Prostate gland (tissue), 2 donors: ENCODE results near the gene BRD2. TPM values are rescaled to one million over a fixed set of nuclear protein-coding genes. Genes with fewer than 3 reads are reported as not detected.
"Not testable (repeated sequence)": the region's sequence is repeated elsewhere in the genome, so short reads cannot be mapped to it uniquely, and the experiment has no call there.

Experiments used
- DNase-seq: peaks from one replicate; pipeline ENCODE4 v3.0.0-alpha.2; 2019; ENCODE audit warnings: low spot score
- H3K27ac ChIP-seq, 2 donors: fragments of 200-600 bp; sonication (generic); 2 replicates each; pipeline ENCODE4 v1.5.1; 2017 to 2019
- H3K27me3 ChIP-seq: fragments of 200-600 bp; sonication (generic); replicated peaks from 2 replicates; pipeline ENCODE4 v1.5.1; 2019; ENCODE audit not compliant: insufficient read depth
- H3K36me3 ChIP-seq, 2 donors: fragments of 200-600 bp; sonication (generic); 1 replicate in 1 of 2; 2 replicates in 1 of 2; pipeline versions ENCODE4 v1.5.1 to v1.8.1; 2017 to 2019
- H3K4me1 ChIP-seq: fragments of 200-600 bp; sonication (generic); replicated peaks from 2 replicates; pipeline ENCODE4 v1.5.1; 2019
- H3K4me3 ChIP-seq, 2 donors: fragments of 200-600 bp; sonication (generic); 2 replicates each; pipeline ENCODE4 v1.5.1; 2017 to 2019
- H3K9me3 ChIP-seq: fragments of 200-600 bp; sonication (generic); 2 replicates; pipeline ENCODE4 v1.5.1; 2017
- CTCF ChIP-seq, 4 experiments: fragments of 200-600 bp in 2 of 4; fragments of 450-650 bp in 2 of 4; sonication (generic) in 2 of 4; IDR thresholded peaks; 1 replicate in 3 of 4; 2 replicates in 1 of 4; pipeline ENCODE4 v1.5.1; 2016 to 2019; ENCODE audit warnings: antibody characterized with exemption in 4 of 4, mild to moderate bottlenecking in 2 of 4, moderate library complexity in 2 of 4
- POLR2A ChIP-seq: fragments of 450-650 bp; IDR thresholded peaks from one replicate; pipeline ENCODE4 v1.6.1; 2016; ENCODE audit warnings: antibody characterized with exemption, mild to moderate bottlenecking
- POLR2AphosphoS5 ChIP-seq: sonication (generic); formaldehyde crosslinking; IDR thresholded peaks from one replicate; pipeline ENCODE4 v1.6.1; 2017; ENCODE audit warnings: antibody characterized with exemption
- WGBS: methylation state at CpG from one replicate; pipeline ENCODE4 v1.1.5; 2018; 5-methylcytosine and 5-hydroxymethylcytosine counted together
- intact Hi-C: fragments of 100-400 bp; cut with DNase I; formaldehyde crosslinking; loops from one replicate; pipeline ENCODE4 v1.14.2; 2022
- total RNA-seq, 2 donors: library from RNA; depleted of rRNA; stranded (reverse); fragments of >200 nt; gene quantifications; one replicate each; pipeline ENCODE4 v1.1.0, GENCODE V29; 2016

The BRD2 gene
- total RNA-seq, 2 donors from 2014 or later = 153 to 252 TPM

- TF ChIP-seq POLR2AphosphoS5 (no peak), CTCF (IDR thresholded peaks at IDR 0.05) (no peak), POLR2A (no peak)
- Histone ChIP-seq H3K27ac (no peak overlapping the region), H3K9me3 (no peaks in the 10 kb centered on the region), H3K4me1 (no peaks in the 10 kb centered on the region), H3K36me3 (no peaks in the 10 kb centered on the region), H3K4me3 (no peak overlapping the region), H3K27me3 (no peaks in the 10 kb centered on the region)
- no peak for DNase-seq
- WGBS = 77% methylated on average over 8 of the region's 8 CpGs
- intact Hi-C loops = no loop called here
These were observed 31.2 kb upstream of the BRD2 start for GRCh38 chr6:32937230-32937633.

GRCh38 chr6:32938494-32938893 lies 29.9 kb upstream of the BRD2 start:
- Histone ChIP-seq H3K36me3 (no peaks in the 10 kb centered on the region), H3K4me3 (no peak overlapping the region), H3K4me1 (no peaks in the 10 kb centered on the region), H3K27ac (no peak overlapping the region), H3K27me3 (no peaks in the 10 kb centered on the region), H3K9me3 (no peaks in the 10 kb centered on the region)
- DNase-seq = no peak
- TF ChIP-seq CTCF (IDR thresholded peaks at IDR 0.05) = no peak
- TF ChIP-seq POLR2AphosphoS5 = no peak
- WGBS = 83% methylated on average over 7 of the region's 7 CpGs
- intact Hi-C loops = no loop called here

- TF ChIP-seq POLR2AphosphoS5 = peak; percentile 61
- TF ChIP-seq CTCF (IDR thresholded peaks at IDR 0.05) = no peak
- peak; percentile 27 for TF ChIP-seq POLR2A
- Histone ChIP-seq H3K4me1 (no peaks in the 10 kb centered on the region), H3K4me3 (peak within 1 kb of the TSS; percentile 24 to 27), H3K9me3 (no peaks in the 10 kb centered on the region), H3K36me3 (no peaks in the 10 kb centered on the region), H3K27ac (peak within 1 kb of the TSS; percentile 29 to 45), H3K27me3 (no peaks in the 10 kb centered on the region)
- intact Hi-C loops = no loop called here
- WGBS = 14% methylated on average over 9 of the region's 9 CpGs
- DNase-seq = peak; percentile 73
These were observed 27.7 kb upstream of the BRD2 start, which contains the start of gene HLA-DMB for GRCh38 chr6:32940656-32941213. TSS of gene HLA-DMB (minus strand) at chr6:32941028. CDS start at chr6:32940807, 221 bp downstream.

- no peak for DNase-seq
- Histone ChIP-seq H3K9me3 (no peaks in the 10 kb centered on the region), H3K4me3 (no peak overlapping the region), H3K27me3 (no peaks in the 10 kb centered on the region), H3K27ac (peak overlapping the region; percentile 29 to 45), H3K36me3 (no peaks in the 10 kb centered on the region), H3K4me1 (no peaks in the 10 kb centered on the region)
- 63% methylated on average over 7 of the region's 7 CpGs for WGBS
- TF ChIP-seq POLR2AphosphoS5 = no peak
- TF ChIP-seq POLR2A = no peak
- TF ChIP-seq CTCF (IDR thresholded peaks at IDR 0.05) = no peak
- intact Hi-C loops = no loop called here
These were observed 27.1 kb upstream of the BRD2 start for GRCh38 chr6:32941214-32941768.

GRCh38 chr6:32942555-32943123 lies 25.8 kb upstream of the BRD2 start:
- H3K27me3 ChIP-seq, intact Hi-C loops, H3K4me3 ChIP-seq, H3K4me1 ChIP-seq, H3K36me3 ChIP-seq, H3K9me3 ChIP-seq, H3K27ac ChIP-seq, DNase-seq: not testable (repeated sequence)
- WGBS = 87% methylated on average over 9 of the region's 9 CpGs
